Measurements from ENCODE around the gene ASB8. TPM values are rescaled to one million over a fixed set of nuclear protein-coding genes. Genes with fewer than 3 reads are reported as not detected.

The ASB8 gene
- polyA plus RNA-seq, 1 experiment, result 30.1 TPM

- no peak overlapping the region for H3K27ac ChIP-seq (ENCODE audit: low read depth, low read length)
- TF ChIP-seq CTCF (IDR thresholded peaks at IDR 0.05; ENCODE audit: low read depth, low read length), result no peak
- ChIA-PET CTCF (interaction anchor here (0.6 to 1.4 kb wide), 4 partner anchors 13 to 434 kb away, joined by 3 to 8 read pairs (median 4); no protein-coding TSS in a partner anchor), POLR2A (interaction anchor here (0.7 to 1.3 kb wide), 2 partner anchors 10 to 16 kb away, joined by 3 read pairs; no protein-coding TSS in a partner anchor)
- peaks cover 5% of the 10 kb centered on the region; the same call in 1 of the 2 replicates for H3K9me3 ChIP-seq (ENCODE audit: control insufficient read depth, insufficient read depth, low read length)
- peaks cover 58% of the 10 kb centered on the region for H3K27me3 ChIP-seq (ENCODE audit: control insufficient read depth, insufficient read depth, low read length)
- peak overlapping the region; percentile 76 for H3K4me3 ChIP-seq (ENCODE audit: low read depth, low read length)
- no peak for DNase-seq (ENCODE audit: low read depth, low spot score)
Measured at GRCh38 chr12:48183876-48184548, 26.7 kb upstream of the ASB8 start.

GRCh38 chr12:48183091-48183875 lies 26.0 kb upstream of the ASB8 start, which contains the start of gene CCDC184:
CCDC184 (plus strand) TSS chr12:48183644; CDS start chr12:48184123, 479 bp downstream.
- Histone ChIP-seq H3K9me3 (ENCODE audit: control insufficient read depth, insufficient read depth, low read length) (peaks cover 5% of the 10 kb centered on the region; the same call in 1 of the 2 replicates), H3K4me3 (ENCODE audit: low read depth, low read length) (peak within 1 kb of the TSS; percentile 76), H3K27ac (ENCODE audit: low read depth, low read length) (no peak within 1 kb of the TSS), H3K27me3 (ENCODE audit: control insufficient read depth, insufficient read depth, low read length) (peaks cover 59% of the 10 kb centered on the region)
- DNase-seq (ENCODE audit: low read depth, low spot score), result no peak
- peak; percentile 44 for TF ChIP-seq CTCF (IDR thresholded peaks at IDR 0.05; ENCODE audit: low read depth, low read length)
- POLR2A ChIA-PET, result interaction anchor here (0.7 to 1.3 kb wide), 2 partner anchors 11 to 16 kb away, joined by 3 read pairs; no protein-coding TSS in a partner anchor
- CTCF ChIA-PET, result interaction anchor here (0.6 to 1.4 kb wide), 8 partner anchors 10 to 435 kb away, joined by 3 to 8 read pairs (median 4); partner anchors contain the start of gene ASB8

DNA sequence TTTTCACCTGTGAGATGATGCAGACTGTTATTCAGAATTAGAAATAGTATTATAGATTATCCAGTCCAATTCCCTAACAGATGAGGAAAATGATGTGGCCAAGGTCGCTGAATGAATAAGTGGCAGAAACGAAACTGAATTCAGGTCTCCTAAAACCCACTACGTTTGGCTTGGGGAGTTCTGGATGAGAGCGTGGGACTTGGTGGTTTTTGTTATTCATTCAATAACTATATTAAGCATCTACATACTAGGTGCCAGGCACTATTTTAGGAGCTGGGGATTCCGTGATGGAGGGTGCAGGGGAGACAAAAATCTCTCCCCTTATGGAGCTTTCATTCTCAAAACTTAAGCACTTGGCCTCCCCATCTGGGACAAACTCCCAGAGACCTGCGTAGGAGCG lies 25.3 kb upstream of the ASB8 start:
- Histone ChIP-seq H3K4me3 (ENCODE audit: low read depth, low read length) (peak overlapping the region; percentile 76), H3K9me3 (ENCODE audit: control insufficient read depth, insufficient read depth, low read length) (peaks cover 5% of the 10 kb centered on the region; the same call in 1 of the 2 replicates), H3K27ac (ENCODE audit: low read depth, low read length) (no peak overlapping the region), H3K27me3 (ENCODE audit: control insufficient read depth, insufficient read depth, low read length) (peaks cover 62% of the 10 kb centered on the region)
- CTCF ChIA-PET, result interaction anchor here (0.6 to 1.4 kb wide), 8 partner anchors 9 to 435 kb away, joined by 3 to 8 read pairs (median 4); partner anchors contain the start of gene ASB8
- POLR2A ChIA-PET, result interaction anchor here (1.3 kb wide), 1 partner anchor 17 kb away, joined by 3 read pairs; no protein-coding TSS in a partner anchor
- no peak for DNase-seq (ENCODE audit: low read depth, low spot score)
- TF ChIP-seq CTCF (IDR thresholded peaks at IDR 0.05; ENCODE audit: low read depth, low read length), result no peak

DNA sequence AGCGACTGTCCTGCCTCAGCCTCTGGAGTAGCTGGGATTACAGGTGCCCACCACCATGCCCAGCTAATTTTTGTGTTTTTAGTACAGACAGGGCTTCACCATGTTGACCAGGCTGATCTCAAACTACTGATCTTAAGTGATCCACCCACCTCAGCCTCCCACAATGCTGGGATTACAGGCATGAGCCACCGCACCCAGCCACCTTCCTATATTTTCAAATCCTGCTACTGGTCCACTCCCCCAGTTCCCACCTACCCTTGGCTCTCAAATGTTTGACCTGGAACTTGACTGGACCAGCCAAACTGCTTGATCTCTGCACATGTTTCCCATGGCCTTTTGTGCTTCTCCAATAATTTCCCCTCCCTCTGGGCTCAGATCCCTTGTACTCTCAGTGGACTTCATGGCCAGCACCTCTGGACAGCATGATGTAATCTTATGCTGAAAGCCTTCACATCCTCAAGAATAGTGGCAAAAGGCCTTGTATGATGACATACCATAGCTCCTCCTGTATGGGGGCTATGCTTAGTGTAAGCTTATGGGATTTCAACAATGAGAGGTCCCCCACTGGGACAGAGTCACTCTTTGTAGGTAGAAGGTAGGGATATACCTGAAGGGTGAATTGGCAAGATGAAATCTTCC lies 23.7 kb upstream of the ASB8 start:
- no peak overlapping the region for H3K27ac ChIP-seq (ENCODE audit: low read depth, low read length)
- CTCF ChIA-PET, result interaction anchor here (2.7 kb wide), 1 partner anchor 8 kb away, joined by 13 read pairs; no protein-coding TSS in a partner anchor
- no peak for TF ChIP-seq CTCF (IDR thresholded peaks at IDR 0.05; ENCODE audit: low read depth, low read length)
- peaks cover 68% of the 10 kb centered on the region for H3K27me3 ChIP-seq (ENCODE audit: control insufficient read depth, insufficient read depth, low read length)
- DNase-seq (ENCODE audit: low read depth, low spot score), result no peak
- H3K9me3 ChIP-seq (ENCODE audit: control insufficient read depth, insufficient read depth, low read length), result peaks cover 5% of the 10 kb centered on the region; the same call in 1 of the 2 replicates
- POLR2A ChIA-PET, result no interaction called here
- no peak overlapping the region for H3K4me3 ChIP-seq (ENCODE audit: low read depth, low read length)
